Activated CD4-positive, alpha-beta T cell treated with anti-CD3 and anti-CD28 coated beads for 4 hours (primary cell): Measurements from ENCODE around the gene GRIPAP1.

Experiments used
- DNase-seq, 2 donors: peaks; one replicate each; pipeline ENCODE4 v3.0.0-alpha.2; 2020

The GRIPAP1 gene

GRCh38 chrX:49002091-49002935 lies at the start of gene GRIPAP1:
TSS of gene GRIPAP1 (minus strand) at chrX:49002264. CDS start at chrX:49002229, 35 bp downstream.
- peak; percentile 74 to 81 for DNase-seq

GRCh38 chrX:49043987-49044281 lies 41.9 kb upstream of the GRIPAP1 start:
- no peak for DNase-seq

GRCh38 chrX:49043220-49043986 lies 41.3 kb upstream of the GRIPAP1 start, which contains the start of gene TFE3:
TSS of gene TFE3 (minus strand) at chrX:49043357. CDS start at chrX:49043226, 131 bp downstream.
- DNase-seq: peak; percentile 93 to 95

GRCh38 chrX:49042581-49043219 lies 40.6 kb upstream of the GRIPAP1 start:
- no peak for DNase-seq

- DNase-seq: no peak
Measured at GRCh38 chrX:49041744-49042580, 39.9 kb upstream of the GRIPAP1 start.

GRCh38 chrX:49040376-49040955 lies 38.4 kb upstream of the GRIPAP1 start:
- DNase-seq: no peak

GRCh38 chrX:49039598-49040375 lies 37.7 kb upstream of the GRIPAP1 start:
- DNase-seq: peak; percentile 53 to 58

- DNase-seq: no peak
Measured at GRCh38 chrX:49037883-49038475, 35.9 kb upstream of the GRIPAP1 start.

GRCh38 chrX:49030283-49030682 lies 28.2 kb upstream of the GRIPAP1 start:
- DNase-seq: no peak

GRCh38 chrX:49029876-49030275 lies 27.8 kb upstream of the GRIPAP1 start:
- no peak for DNase-seq

GRCh38 chrX:49019599-49020249 lies 17.7 kb upstream of the GRIPAP1 start:
- DNase-seq: no peak

GRCh38 chrX:49019050-49019449 lies 17.0 kb upstream of the GRIPAP1 start:
- DNase-seq: no peak

GRCh38 chrX:49003696-49004095 lies 1.6 kb upstream of the GRIPAP1 start:
- no peak for DNase-seq

GRCh38 chrX:49001521-49002090 lies 458 bp downstream of the GRIPAP1 start:
- DNase-seq: peak; percentile 34 to 37

- no peak for DNase-seq
Measured at GRCh38 chrX:49000636-49001035, 1.4 kb downstream of the GRIPAP1 start.

GRCh38 chrX:48999030-48999429 lies 3.0 kb downstream of the GRIPAP1 start:
- DNase-seq: peak; percentile 7 to 10

GRCh38 chrX:48998391-48998790 lies 3.7 kb downstream of the GRIPAP1 start:
- no peak for DNase-seq

GRCh38 chrX:48997865-48998264 lies 4.2 kb downstream of the GRIPAP1 start:
- DNase-seq: no peak

GRCh38 chrX:48997455-48997854 lies 4.6 kb downstream of the GRIPAP1 start:
- no peak for DNase-seq

- no peak for DNase-seq
Measured at GRCh38 chrX:48996969-48997368, 5.1 kb downstream of the GRIPAP1 start.
